H1 (cell line): Measurements from ENCODE around the gene C12orf43. TPM values are rescaled to one million over a fixed set of nuclear protein-coding genes. Genes with fewer than 3 reads are reported as not detected.
"Not testable (repeated sequence)": the region's sequence is repeated elsewhere in the genome, so short reads cannot be mapped to it uniquely, and the experiment has no call there.

Source experiments
- CTCF ChIA-PET: fragments of 300-600 bp; sonication (Branson Sonifier 250); formaldehyde crosslinking; loops from one replicate; lab custom pipeline; 2021; ENCODE audit not compliant: partially characterized antibody; lab: Charles Lee
- POLR2A ChIA-PET: fragments of 300-600 bp; sonication (Branson Sonifier 250); formaldehyde crosslinking; loops from one replicate; lab custom pipeline; 2021; ENCODE audit warnings: inconsistent platforms; ENCODE audit not compliant: partially characterized antibody; lab: Charles Lee
- DNase-seq, 2 experiments: peaks; one replicate each; pipeline versions ENCODE4 v3.0.0 to v3.0.0-alpha.2; 2010 to 2022; ENCODE audit warnings: low spot score in 2 of 2, low read depth in 1 of 2, mixed read lengths in 1 of 2
- FAIRE-seq: peaks from 2 replicates; lab custom pipeline; 2011; peaks lifted over from hg19 to GRCh38; lab: Jason Lieb, UNC
- H2AFZ ChIP-seq: 2 replicates; pipeline ENCODE4 v1.8.1; 2012; ENCODE audit warnings: low read length, inconsistent platforms
- H2AK5ac ChIP-seq: 2 replicates; pipeline ENCODE4 v1.6.1; 2013; ENCODE audit warnings: low read depth, low read length
- H2BK120ac ChIP-seq: replicated peaks from 2 replicates; pipeline ENCODE3; 2013; ENCODE audit warnings: low read depth, low read length, inconsistent platforms
- H2BK12ac ChIP-seq: 2 replicates; pipeline ENCODE4 v1.6.1; 2013; ENCODE audit warnings: low read depth, low read length
- H2BK15ac ChIP-seq: 2 replicates; pipeline ENCODE4 v1.6.1; 2013; ENCODE audit warnings: low read length
- H2BK20ac ChIP-seq: 2 replicates; pipeline ENCODE4 v1.6.1; 2013; ENCODE audit warnings: low read length
- H2BK5ac ChIP-seq: 2 replicates; pipeline ENCODE4 v1.6.1; 2013; ENCODE audit warnings: low read depth, low read length
- H3K14ac ChIP-seq: 2 replicates; pipeline ENCODE4 v1.6.1; 2013; ENCODE audit warnings: inconsistent platforms; ENCODE audit not compliant: insufficient read length
- H3K18ac ChIP-seq: 2 replicates; pipeline ENCODE4 v1.6.1; 2013; ENCODE audit warnings: low read length; ENCODE audit errors: extremely low read depth
- H3K23ac ChIP-seq: 2 replicates; pipeline ENCODE4 v1.6.1; 2013; ENCODE audit warnings: inconsistent platforms; ENCODE audit not compliant: insufficient read length
- H3K23me2 ChIP-seq: 2 replicates; pipeline ENCODE4 v1.6.1; 2013; ENCODE audit warnings: low read depth, low read length
- H3K27ac ChIP-seq: 2 replicates; pipeline ENCODE4 v1.6.1; 2011; ENCODE audit warnings: low read depth, low read length, inconsistent platforms
- H3K27me3 ChIP-seq, 4 experiments: replicated peaks in 1 of 4; 1 replicate in 1 of 4; 2 replicates in 3 of 4; pipeline versions ENCODE4 v1.6.1 to v1.8.1; 2011 to 2013; ENCODE audit warnings: low read length in 3 of 4, mild to moderate bottlenecking in 3 of 4, inconsistent platforms in 2 of 4, mixed read lengths in 2 of 4, moderate library complexity in 1 of 4; ENCODE audit not compliant: control insufficient read depth in 3 of 4, insufficient read depth in 3 of 4; ENCODE audit errors: extremely low read depth in 1 of 4
- H3K36me3 ChIP-seq, 4 experiments: 2 replicates each; pipeline versions ENCODE4 v1.6.1 to v1.8.1; 2011 to 2013; ENCODE audit warnings: mild to moderate bottlenecking in 4 of 4, low read length in 3 of 4, moderate library complexity in 2 of 4, control low read depth in 1 of 4, inconsistent platforms in 1 of 4; ENCODE audit not compliant: insufficient read depth in 4 of 4, control insufficient read depth in 2 of 4
- H3K4ac ChIP-seq: replicated peaks from 2 replicates; pipeline ENCODE3; 2013; ENCODE audit warnings: low read length, low read depth, mixed read lengths, inconsistent platforms; ENCODE audit not compliant: insufficient read length
- H3K4me1 ChIP-seq, 4 experiments: replicated peaks in 1 of 4; 1 replicate in 1 of 4; 2 replicates in 3 of 4; pipeline versions ENCODE4 v1.6.1 to v1.8.1; 2011 to 2013; ENCODE audit warnings: low read length in 3 of 4, inconsistent platforms in 2 of 4, mixed read lengths in 1 of 4; ENCODE audit not compliant: insufficient read depth in 4 of 4, control insufficient read depth in 3 of 4
- H3K4me2 ChIP-seq, 2 experiments: 2 replicates each; pipeline versions ENCODE4 v1.6.1 to v1.8.1; 2011 to 2013; ENCODE audit warnings: low read depth in 2 of 2, low read length in 2 of 2, control low read depth in 1 of 2, inconsistent platforms in 1 of 2, mild to moderate bottlenecking in 1 of 2; ENCODE audit not compliant: insufficient read depth in 1 of 2
- H3K4me3 ChIP-seq, 4 experiments: fragments of 200-600, 300-600 bp in 1 of 4; sonication (generic), shearing (Covaris generic), sonication (Bioruptor Twin) in 1 of 4; 2 replicates each; pipeline versions ENCODE4 v1.5.1 to v1.8.1; 2011 to 2016; ENCODE audit warnings: low read length in 4 of 4, low read depth in 3 of 4, control low read depth in 2 of 4, inconsistent platforms in 2 of 4, mild to moderate bottlenecking in 2 of 4, mixed read lengths in 1 of 4, moderate library complexity in 1 of 4; ENCODE audit not compliant: insufficient read depth in 2 of 4; ENCODE audit errors: extremely low read depth in 1 of 4
- H3K56ac ChIP-seq: replicated peaks from 2 replicates; pipeline ENCODE3; 2013; ENCODE audit warnings: low read depth, mild to moderate bottlenecking, mixed read lengths, low read length, inconsistent platforms; ENCODE audit not compliant: insufficient read length
- H3K79me1 ChIP-seq: 2 replicates; pipeline ENCODE4 v1.6.1; 2013; ENCODE audit warnings: low read depth, low read length, control low read depth
- H3K79me2 ChIP-seq, 2 experiments: 2 replicates each; pipeline versions ENCODE4 v1.6.1 to v1.8.1; 2012 to 2013; ENCODE audit warnings: low read length in 2 of 2, mild to moderate bottlenecking in 2 of 2, inconsistent platforms in 1 of 2; ENCODE audit not compliant: insufficient read depth in 2 of 2, control insufficient read depth in 1 of 2
- H3K9ac ChIP-seq, 4 experiments: replicated peaks in 1 of 4; 1 replicate in 1 of 4; 2 replicates in 3 of 4; pipeline versions ENCODE4 v1.6.1 to v1.8.1; 2011 to 2013; ENCODE audit warnings: low read depth in 3 of 4, low read length in 3 of 4, control low read depth in 2 of 4, mild to moderate bottlenecking in 2 of 4, moderate library complexity in 2 of 4, inconsistent platforms in 1 of 4; ENCODE audit errors: extremely low read depth in 1 of 4
- H3K9me3 ChIP-seq, 2 experiments: 2 replicates each; pipeline versions ENCODE4 v1.6.1 to v1.8.1; 2012 to 2013; ENCODE audit warnings: mild to moderate bottlenecking in 2 of 2, moderate library complexity in 2 of 2, control low read depth in 1 of 2, inconsistent platforms in 1 of 2, low read depth in 1 of 2, low read length in 1 of 2, mixed read lengths in 1 of 2; ENCODE audit not compliant: insufficient read depth in 2 of 2
- H4K20me1 ChIP-seq, 2 experiments: replicated peaks in 1 of 2; 2 replicates each; pipeline versions ENCODE3 to v1.8.1; 2011 to 2013; ENCODE audit warnings: inconsistent platforms in 2 of 2, low read length in 2 of 2, mild to moderate bottlenecking in 1 of 2; ENCODE audit not compliant: insufficient read depth in 2 of 2, control insufficient read depth in 1 of 2
- H4K5ac ChIP-seq: 2 replicates; pipeline ENCODE4 v1.6.1; 2013; ENCODE audit warnings: low read length, low read depth, mixed read lengths, inconsistent platforms; ENCODE audit not compliant: insufficient read length
- H4K8ac ChIP-seq: 2 replicates; pipeline ENCODE4 v1.8.0; 2013; ENCODE audit warnings: mild to moderate bottlenecking, moderate library complexity, low read length, inconsistent platforms; ENCODE audit not compliant: insufficient read depth; ENCODE audit errors: extremely low read depth
- H4K91ac ChIP-seq: replicated peaks from 2 replicates; pipeline ENCODE3; 2013; ENCODE audit warnings: low read length, mixed read lengths, inconsistent platforms; ENCODE audit not compliant: insufficient read length
- WGBS, 2 experiments: shearing (Covaris generic) in 1 of 2; methylation state at CpG; one replicate each; pipeline versions ENCODE4 v1.1.6 to v1.1.7; 2013 to 2015; ENCODE audit warnings: low lambda C conversion rate in 2 of 2, mixed read lengths in 2 of 2, inconsistent platforms in 1 of 2, low coverage in 1 of 2, missing lambda C conversion rate in 1 of 2; ENCODE audit not compliant: insufficient replicate concordance in 2 of 2, insufficient coverage in 1 of 2, insufficient read length in 1 of 2; ENCODE audit errors: extremely low coverage in 1 of 2, missing lambda C conversion rate in 1 of 2; 5-methylcytosine and 5-hydroxymethylcytosine counted together
- polyA plus RNA-seq, 7 experiments: library from polyadenylated mRNA; depleted of rRNA in 3 of 7; stranded (reverse) in 5 of 7; unstranded in 2 of 7; fragments of >200 nt in 5 of 7; fragments of 200-250 nt in 2 of 7; gene quantifications; 1 replicate in 5 of 7; 2 replicates in 1 of 7; 4 replicates in 1 of 7; pipeline versions ENCODE4 v1.2.1 to v1.2.3, GENCODE V29; 2011 to 2013; ENCODE audit warnings: missing spikeins in 2 of 7, mixed read lengths in 2 of 7
- total RNA-seq: library from RNA; stranded (reverse); fragmentation: NEBNext Ultra II Directional; extraction: Animal tissue kit (Norgen Biotek cat#: 25700); gene quantifications from 2 replicates; pipeline ENCODE4 v1.2.1, GENCODE V29; 2021

The C12orf43 gene
- total and polyA plus RNA-seq, 2 of the 8 experiments (the other 6 are each of a cell fraction or from before 2014, with no cell fraction given), result 9.2 to 22.3 TPM

- H3K4ac ChIP-seq, H3K56ac ChIP-seq, H2BK12ac ChIP-seq, H2AK5ac ChIP-seq, H2AFZ ChIP-seq, H4K20me1 ChIP-seq, H3K9ac ChIP-seq, H3K18ac ChIP-seq, H3K79me2 ChIP-seq, H3K23ac ChIP-seq, H4K91ac ChIP-seq, H3K23me2 ChIP-seq, H3K9me3 ChIP-seq, H3K4me2 ChIP-seq, POLR2A ChIA-PET, H2BK5ac ChIP-seq, H3K36me3 ChIP-seq, H4K8ac ChIP-seq, H3K4me3 ChIP-seq, H4K5ac ChIP-seq, H3K14ac ChIP-seq, H3K4me1 ChIP-seq, H3K27ac ChIP-seq, H3K79me1 ChIP-seq, H2BK15ac ChIP-seq, H2BK120ac ChIP-seq, H3K27me3 ChIP-seq, H2BK20ac ChIP-seq, FAIRE-seq: not testable (repeated sequence)
- CTCF ChIA-PET, result interaction anchor here (0.8 to 1.0 kb wide), 3 partner anchors 9 to 32 kb away, joined by 3 to 4 read pairs (median 3); no protein-coding TSS in a partner anchor
- DNase-seq, result peak in 1 of 2 experiments; percentile 24
- 92% methylated on average over 11 of the region's 12 CpGs; no CpG with 5 or more reads in 1 of the 2 experiments for WGBS, 2 experiments
Observed at GRCh38 chr12:121064586-121064985, 48.3 kb upstream of the C12orf43 start.
